ENCODE data around the gene NKD1.
A peak's percentile ranks its signal among the peaks of the same experiment; 100 is the strongest.
"Not testable (repeated sequence)": the region's sequence is repeated elsewhere in the genome, so short reads cannot be mapped to it uniquely, and the experiment has no call there.

The NKD1 gene

GRCh38 chr16:50548125-50548908 is at the start of gene NKD1:
NKD1 (plus strand) TSS chr16:50548396; CDS start chr16:50548554, 158 bp downstream.
- DNase-seq: peak; percentile 77

DNA sequence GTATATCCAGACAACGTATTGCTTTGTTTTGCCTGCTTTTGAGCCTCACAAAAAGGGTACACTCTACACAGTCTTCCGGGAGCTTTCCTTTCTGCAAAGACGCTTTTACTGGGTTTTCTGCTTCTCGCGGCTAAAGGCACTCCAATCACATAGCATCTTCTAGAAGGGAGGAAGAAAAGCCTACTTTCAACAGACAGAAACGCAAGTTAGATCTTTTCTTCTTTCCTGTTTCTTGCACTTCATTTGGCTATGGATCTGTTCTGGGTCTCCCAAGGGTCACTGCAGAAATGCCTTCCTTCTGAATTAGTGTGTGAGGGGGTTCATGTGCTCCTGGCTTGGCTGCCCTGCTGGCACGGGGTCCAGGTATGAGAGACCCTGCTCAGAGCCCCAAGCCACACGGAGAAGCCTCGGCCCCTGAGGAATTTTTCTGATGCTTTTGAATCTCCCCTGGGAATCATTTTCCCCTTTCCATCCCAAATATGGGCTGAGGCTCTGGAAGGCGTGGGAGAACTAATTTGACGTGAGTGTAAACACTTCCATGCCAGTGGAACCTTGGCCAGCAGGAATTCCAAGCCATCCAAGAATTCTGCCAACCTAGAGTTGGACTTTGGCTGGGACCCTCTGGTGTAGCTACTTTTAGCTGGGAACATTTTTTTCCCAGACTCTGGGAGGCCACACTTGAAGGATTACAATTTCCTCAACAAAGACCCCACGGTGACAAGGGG is 49.6 kb upstream of the NKD1 start:
- DNase-seq: no peak

DNA sequence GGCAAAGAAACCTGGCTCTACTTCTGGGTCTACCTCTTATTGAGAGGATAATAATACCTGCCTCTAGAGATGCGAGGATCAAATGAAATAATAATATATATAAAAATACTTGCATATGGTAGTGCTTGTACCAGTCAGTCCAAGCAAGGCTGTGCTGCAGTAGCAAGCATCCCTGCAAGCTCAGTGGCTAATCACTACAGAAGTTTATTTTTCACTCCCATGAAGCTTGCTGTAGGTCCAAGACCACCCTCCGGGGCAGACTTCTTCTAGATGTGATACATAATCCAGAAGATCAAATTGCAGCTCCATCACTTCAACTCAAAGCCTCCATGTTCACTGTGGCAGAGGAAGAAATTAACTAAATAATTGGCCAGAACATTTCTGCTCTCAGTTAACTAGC is 48.9 kb upstream of the NKD1 start:
- DNase-seq: no peak

DNA sequence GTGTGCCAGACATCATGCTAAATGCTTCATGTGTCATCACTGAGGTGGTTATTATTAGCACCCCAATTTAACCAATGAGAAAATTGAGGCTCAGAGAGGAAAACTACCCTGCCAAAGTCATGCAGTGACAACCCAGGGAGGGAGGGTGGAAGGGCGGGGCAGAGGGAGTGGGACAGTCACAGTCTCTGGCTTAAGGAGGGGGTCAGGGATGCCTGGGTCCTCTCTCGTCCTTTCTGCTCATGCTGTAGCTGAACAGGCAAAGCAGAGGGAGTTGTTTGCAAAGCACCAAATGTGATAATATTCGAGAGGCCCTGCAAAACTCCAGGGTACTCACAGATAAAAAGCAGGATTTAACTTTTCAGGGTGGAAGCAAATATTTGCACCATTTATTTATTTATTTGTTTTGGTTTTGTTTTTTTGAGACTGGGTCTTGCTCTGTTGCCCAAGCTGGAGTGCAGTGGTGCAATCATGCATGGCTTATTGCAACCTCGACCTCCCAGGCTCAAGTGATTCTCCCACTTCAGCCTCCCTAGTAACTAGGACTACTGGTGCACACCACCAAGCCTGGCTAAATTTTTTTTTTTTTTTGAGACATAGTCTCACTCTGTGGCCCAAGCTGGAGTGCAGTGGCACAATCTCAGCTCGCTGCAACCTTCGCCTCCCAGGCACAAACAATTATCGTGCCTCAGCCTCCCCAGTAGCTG is 47.9 kb upstream of the NKD1 start:
- DNase-seq: no peak

DNA sequence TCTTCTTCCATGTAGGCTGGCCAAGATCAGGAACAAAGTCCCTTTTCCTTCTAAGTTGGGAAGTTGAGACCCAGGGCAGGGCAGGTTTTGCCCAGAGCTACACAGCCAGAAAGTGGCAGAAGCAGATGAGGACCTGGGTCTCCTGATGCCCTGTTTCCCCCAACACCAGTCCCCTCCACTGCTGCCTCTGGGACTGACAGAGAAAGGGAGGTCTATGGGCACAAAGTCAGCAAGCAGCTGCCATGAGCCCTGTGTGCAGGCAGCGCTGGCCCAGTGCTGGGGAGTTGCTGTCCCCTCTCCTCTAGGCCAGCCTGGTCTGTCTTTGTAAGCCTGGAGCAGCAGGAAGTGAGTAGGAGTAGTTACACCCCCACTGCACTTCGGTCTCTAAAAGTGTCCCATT is 46.9 kb upstream of the NKD1 start:
- no peak for DNase-seq

- DNase-seq: no peak
Measured at GRCh38 chr16:50501986-50502615, 46.1 kb upstream of the NKD1 start.

DNA sequence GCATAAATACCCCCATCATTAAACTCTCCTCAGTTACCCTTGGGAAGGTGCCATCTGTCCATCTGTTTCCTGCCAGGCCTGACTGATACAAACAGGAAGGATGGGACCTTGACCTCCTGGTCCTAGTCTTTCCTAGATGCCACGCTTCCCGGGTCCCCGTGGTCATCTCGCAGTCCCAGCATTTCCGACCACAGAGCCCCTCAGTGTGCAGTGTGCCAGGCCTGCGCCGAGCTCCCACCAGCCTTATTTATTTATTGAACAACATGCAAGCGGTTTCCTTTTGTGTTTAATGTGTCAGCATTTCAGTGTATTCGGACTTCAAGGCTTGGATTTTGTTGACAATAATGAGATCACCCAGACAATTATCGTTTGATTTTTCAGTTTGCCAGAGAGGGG is 45.6 kb upstream of the NKD1 start:
- no peak for DNase-seq

DNA sequence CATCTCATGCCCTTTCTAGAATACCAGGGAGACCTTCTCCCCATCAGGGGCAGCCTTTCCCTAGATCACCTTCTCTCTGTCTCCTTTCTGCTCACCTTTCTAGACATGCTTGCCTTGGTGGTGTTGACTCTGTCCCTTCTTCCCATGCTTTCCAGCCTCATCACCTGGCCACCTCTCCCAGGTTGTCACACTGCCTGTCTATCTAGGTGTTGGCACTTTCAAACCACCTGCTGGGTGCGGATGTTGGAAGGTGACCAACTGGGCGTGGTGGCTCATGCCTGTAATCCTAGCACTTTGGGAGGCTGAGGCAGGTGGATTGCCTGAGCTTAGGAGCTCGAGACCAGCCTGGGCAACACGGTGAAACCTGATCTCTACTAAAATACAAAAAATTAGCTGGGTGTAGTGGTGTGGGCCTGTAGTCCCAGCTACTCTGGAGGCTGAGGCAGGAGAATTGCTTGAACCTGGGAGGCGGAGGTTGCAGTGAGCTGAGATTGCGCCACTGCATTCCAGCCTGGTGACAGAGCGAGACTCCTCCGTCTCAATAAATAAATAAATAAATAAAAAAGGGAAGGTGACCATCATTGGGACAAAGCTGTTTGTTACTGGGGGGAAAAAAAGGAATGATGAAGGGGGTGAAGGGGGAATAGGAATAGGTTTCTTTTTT is 44.2 kb upstream of the NKD1 start:
- not testable (repeated sequence) for DNase-seq

DNA sequence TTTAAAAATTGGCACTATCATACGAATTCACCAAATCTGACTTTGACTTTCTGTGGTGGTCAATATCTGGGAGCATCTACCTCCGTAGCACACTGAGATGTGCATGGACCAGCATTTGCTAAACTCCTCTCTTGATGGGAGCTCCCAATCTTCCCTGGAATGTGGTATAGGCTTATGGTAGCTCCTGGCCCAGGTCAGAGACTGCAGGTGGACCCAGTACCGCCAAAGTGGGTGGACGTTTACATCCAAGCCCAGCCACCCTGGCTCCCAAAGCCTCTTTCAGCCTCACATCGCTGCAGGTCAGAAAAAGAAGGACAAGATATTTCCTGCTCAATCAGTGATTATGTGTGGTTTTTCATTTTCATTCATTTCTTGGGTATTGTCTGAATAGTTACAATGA is 43.1 kb upstream of the NKD1 start:
- DNase-seq: no peak

DNA sequence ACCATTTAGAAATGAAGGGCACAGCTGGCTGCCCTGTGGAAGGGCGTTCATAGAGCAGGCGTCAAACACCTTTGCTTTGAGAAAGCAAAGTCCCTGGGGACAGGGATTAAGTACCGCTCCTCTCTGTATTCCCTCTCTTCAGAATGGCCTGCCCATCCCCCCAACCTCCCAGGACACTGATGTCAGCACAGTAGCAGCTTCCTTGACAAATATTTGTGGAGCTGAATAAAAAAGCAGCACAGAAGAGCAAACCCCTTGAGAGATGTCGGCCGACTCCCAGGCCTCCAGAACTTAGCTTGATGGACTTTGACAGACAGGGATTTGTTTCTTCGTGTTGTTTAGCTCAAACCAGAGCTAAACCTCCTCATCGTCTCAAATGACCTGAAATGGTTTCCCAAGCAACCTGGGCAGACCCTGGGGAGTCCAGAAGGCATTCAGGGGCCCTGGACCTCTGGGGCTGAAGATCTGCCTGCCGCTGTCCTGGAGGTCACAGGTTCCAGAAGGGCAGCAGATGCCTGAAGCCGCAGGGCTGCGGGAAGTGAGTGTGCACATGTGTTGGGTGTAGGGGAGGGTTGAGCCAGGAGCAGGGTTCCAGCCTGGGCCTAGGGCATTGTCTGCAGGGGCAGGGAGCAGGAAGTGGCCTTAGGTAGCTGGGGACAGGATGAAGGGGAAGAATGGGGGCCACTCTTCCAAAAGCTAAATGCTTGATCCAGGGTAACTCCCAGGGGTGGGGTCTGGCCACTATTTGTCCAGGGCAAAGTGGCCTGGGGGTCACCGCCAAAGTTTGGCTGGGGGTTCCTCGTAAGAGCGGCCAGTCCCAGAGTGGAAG is 42.3 kb upstream of the NKD1 start:
- no peak for DNase-seq

- no peak for DNase-seq
Measured at GRCh38 chr16:50506543-50506937, 41.7 kb upstream of the NKD1 start.

GRCh38 chr16:50507397-50507796 is 40.8 kb upstream of the NKD1 start:
- DNase-seq: no peak

DNA sequence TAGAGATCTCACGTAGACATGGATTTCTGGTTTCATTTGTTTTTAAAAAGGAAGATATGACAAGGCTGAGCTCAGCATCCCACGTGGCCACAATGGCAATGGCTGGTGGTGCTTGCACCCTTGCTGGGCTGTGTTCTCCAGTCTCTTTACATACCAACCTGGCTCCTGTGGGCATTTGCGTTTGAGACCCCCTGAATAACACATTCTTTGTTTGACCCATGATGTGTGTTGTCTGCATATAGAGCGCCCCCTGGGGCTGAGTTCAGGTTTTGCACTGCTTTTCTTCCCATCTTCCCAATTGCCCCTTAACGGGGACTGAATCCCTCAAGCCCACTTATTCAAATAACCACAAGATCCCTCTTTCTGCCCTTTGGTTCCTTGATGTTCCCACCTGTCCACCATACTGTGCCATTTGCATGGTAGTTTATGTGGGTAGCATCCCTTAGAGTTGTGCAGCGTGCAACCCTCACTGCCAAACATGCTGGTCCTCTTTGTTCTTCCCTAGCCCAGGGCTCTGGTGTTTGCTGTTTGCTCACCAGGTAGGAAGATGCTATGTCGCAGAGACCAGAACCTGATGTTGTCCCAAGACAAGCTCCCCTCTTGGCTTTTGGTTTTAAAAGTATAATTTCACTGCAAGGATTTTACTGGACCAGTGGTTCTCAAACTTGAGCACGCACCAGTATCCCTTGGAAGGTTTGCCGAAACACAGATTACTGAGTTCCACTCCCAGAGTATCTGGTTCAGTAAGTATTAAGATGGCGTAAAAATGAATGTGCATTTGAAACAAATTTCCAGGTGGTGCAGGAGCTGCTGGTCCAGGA is 38.5 kb upstream of the NKD1 start:
- DNase-seq: peak; percentile 40

DNA sequence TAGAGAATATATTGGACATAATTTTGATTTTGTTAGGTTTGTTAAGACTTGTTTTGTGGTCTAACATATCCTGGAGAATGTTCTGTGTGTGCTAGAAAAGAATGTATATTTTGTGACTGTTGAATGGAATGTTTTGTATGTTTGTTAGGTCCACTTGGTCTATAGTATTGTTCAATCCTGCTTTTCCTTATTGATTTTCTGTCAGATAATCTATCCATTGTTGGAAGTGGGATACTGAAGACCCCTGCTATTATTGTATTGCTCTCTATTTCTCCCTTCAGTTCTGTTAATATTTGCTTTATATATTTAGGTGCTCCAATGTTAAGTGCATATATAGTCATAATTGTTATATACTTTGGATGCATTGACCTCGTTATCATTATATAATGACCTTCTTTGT is 33.0 kb upstream of the NKD1 start:
- DNase-seq: no peak

DNA sequence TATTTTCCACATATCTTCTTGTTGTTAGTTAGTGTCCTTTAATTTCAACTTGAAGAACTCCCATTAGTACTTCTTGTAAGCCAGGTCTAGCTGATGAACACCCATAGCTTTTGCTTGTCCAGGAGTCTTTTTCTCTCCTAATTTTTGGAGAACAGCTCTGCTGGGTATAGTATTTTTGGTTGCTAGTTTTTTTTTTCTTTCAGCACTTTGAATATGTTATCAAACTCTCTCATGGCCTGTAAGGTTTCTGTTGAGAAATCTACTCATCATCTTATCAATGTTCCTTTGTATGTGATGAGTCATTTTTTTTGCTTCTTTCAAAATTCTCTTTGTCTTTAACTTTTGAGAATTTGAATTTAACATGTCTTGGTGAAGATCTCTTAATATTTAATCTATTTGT is 31.8 kb upstream of the NKD1 start:
- no peak for DNase-seq

GRCh38 chr16:50516890-50517289 is 31.3 kb upstream of the NKD1 start:
- DNase-seq: no peak

- no peak for DNase-seq
Measured at GRCh38 chr16:50517450-50518252, 30.5 kb upstream of the NKD1 start.

- DNase-seq: no peak
Measured at GRCh38 chr16:50519001-50519400, 29.2 kb upstream of the NKD1 start.

DNA sequence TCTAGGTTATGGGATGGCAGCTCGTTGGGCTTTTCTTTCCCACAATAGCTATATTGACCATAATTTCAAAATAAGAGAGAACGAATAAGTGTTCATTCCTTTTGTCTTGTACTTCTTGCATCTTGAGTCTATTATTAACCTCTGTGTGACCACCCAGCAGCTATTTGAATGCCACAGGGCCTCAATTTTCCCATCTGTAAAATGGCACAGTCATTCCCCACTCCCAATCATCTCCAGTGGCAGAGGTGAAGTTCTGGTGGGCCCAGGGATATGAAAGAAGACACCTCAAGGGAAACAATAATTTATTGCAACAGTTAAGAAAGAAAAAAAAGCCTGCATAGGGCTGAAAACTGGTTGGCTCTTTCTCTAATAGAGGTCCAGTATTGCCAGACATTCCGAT is 28.6 kb upstream of the NKD1 start:
- no peak for DNase-seq

All from CD4-positive, alpha-beta T cell treated with Interleukin-17A for 1 hour (primary cell).